ENCODE results near the gene NTN1.

The NTN1 gene

DNA sequence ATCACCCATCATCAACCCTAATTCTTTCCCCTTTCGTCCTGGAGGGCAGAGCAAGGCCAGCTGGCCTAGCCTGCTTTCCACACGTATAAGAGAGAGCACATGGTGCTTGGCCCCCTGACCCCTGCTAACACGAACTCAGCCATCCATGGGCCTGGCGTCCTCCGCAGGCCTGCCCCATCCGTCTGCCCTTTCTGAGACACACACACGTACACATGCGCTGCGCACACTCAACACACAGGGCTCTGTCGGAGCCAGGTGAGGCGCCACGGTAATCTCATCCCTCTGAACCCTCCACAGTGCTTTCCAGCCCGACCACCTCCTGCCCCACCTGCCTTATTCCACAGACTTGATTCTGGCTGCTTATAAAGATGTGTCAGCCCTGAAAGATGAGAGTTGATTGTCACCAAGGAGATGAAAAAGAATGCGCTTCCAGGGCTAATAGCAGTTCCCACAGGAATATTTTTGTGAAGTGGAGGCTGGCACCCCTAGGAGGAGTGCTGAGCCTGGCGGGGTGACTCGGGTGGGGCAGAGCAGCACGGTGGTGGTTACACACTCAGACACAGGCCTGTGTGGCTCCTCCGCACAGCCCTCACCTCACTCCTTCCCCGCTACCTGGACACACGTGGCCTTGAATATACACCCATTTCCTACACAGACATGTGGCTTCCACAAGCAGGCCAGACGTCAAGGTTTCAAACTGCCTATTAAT is 228.1 kb downstream of the NTN1 start:
- H3K4me3 ChIP-seq (replicated peaks; ENCODE audit: low read depth, low read length), result no peak overlapping the region
- no peak for TF ChIP-seq CTCF (IDR thresholded peaks at IDR 0.05; ENCODE audit: low read length, missing control alignments)
- DNase-seq (ENCODE audit: low read depth), result no peak

GRCh38 chr17:9251273-9251672 is 230.0 kb downstream of the NTN1 start:
- TF ChIP-seq CTCF (IDR thresholded peaks at IDR 0.05; ENCODE audit: low read length, missing control alignments), result no peak
- no peak overlapping the region for H3K4me3 ChIP-seq (replicated peaks; ENCODE audit: low read depth, low read length)
- no peak for DNase-seq (ENCODE audit: low read depth)

GRCh38 chr17:9253308-9253707 is 232.0 kb downstream of the NTN1 start:
- no peak for DNase-seq (ENCODE audit: low read depth)
- no peak for TF ChIP-seq CTCF (IDR thresholded peaks at IDR 0.05; ENCODE audit: low read length, missing control alignments)
- H3K4me3 ChIP-seq (replicated peaks; ENCODE audit: low read depth, low read length), result no peak overlapping the region

DNA sequence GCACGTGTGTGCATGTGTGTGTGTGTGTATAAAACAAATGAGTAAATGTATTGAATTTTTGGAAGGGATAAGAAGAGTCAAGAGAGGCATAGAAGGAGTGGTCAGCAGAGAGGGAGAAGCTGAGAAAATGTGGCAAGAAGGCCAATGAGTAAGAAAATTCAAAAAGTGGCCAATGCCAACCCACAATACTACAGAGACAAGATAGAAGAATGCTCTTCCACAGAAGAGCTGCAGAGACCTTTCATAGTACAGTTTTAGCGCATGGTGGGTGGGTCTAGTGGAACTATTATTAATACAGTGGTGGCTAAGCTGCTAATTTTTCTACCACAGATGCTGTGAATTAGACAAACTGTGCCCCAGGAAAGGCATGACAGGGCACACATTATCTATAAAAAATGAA is 233.5 kb downstream of the NTN1 start:
- H3K4me3 ChIP-seq (replicated peaks; ENCODE audit: low read depth, low read length), result no peak overlapping the region
- no peak for DNase-seq (ENCODE audit: low read depth)
- TF ChIP-seq CTCF (IDR thresholded peaks at IDR 0.05; ENCODE audit: low read length, missing control alignments), result no peak

GRCh38 chr17:9255833-9256232 is 234.5 kb downstream of the NTN1 start:
- DNase-seq (ENCODE audit: low read depth), result no peak
- no peak for TF ChIP-seq CTCF (IDR thresholded peaks at IDR 0.05; ENCODE audit: low read length, missing control alignments)
- no peak overlapping the region for H3K4me3 ChIP-seq (replicated peaks; ENCODE audit: low read depth, low read length)

- TF ChIP-seq CTCF (IDR thresholded peaks at IDR 0.05; ENCODE audit: low read length, missing control alignments), result no peak
- DNase-seq (ENCODE audit: low read depth), result no peak
- H3K4me3 ChIP-seq (replicated peaks; ENCODE audit: low read depth, low read length), result no peak overlapping the region
Observed at GRCh38 chr17:9256361-9256750, 235.0 kb downstream of the NTN1 start.

Data from fibroblast of pulmonary artery (primary cell).